Fibroblast of mammary gland (primary cell): ENCODE data around the gene IL1F10.

Experiments used
- DNase-seq: peaks from one replicate; pipeline ENCODE4 v3.0.0-alpha.2; 2010; ENCODE audit warnings: low read depth
- H3K4me3 ChIP-seq: 2 replicates; pipeline ENCODE4 v1.5.1; 2011; ENCODE audit warnings: low read depth, mild to moderate bottlenecking, low read length, moderate library complexity; ENCODE audit not compliant: control insufficient read depth
- CTCF ChIP-seq: conservative IDR thresholded peaks from 2 replicates; pipeline ENCODE4 v1.5.1; 2011; ENCODE audit warnings: low read depth, low read length, inconsistent platforms; ENCODE audit not compliant: control insufficient read depth, insufficient read depth

The IL1F10 gene

DNA sequence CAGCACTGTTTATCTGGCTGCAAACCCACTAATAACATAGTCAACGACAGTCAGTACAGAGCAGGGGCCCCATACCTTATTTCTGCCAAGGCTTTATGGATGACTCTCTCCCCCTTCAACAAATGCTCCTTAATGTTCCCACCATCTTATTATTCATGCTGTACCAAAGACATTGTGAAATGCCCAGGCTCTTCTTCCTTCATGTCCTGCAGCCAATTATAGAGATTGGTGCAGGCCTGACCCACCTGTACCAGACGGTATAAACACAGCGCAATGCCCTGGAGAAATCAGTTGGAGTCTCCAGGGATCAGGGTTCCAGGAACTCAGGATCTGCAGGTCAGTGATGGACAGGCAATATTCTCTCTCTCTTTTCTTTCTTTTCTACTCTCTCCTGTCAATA is at the start of gene IL1F10:
TSS of gene IL1F10 (plus strand) at position 290 of the 400 bp plus-strand sequence. CDS start 4,769 bp downstream, outside the sequence.
- no peak for TF ChIP-seq CTCF
- DNase-seq = no peak
- no peak within 1 kb of the TSS for H3K4me3 ChIP-seq

DNA sequence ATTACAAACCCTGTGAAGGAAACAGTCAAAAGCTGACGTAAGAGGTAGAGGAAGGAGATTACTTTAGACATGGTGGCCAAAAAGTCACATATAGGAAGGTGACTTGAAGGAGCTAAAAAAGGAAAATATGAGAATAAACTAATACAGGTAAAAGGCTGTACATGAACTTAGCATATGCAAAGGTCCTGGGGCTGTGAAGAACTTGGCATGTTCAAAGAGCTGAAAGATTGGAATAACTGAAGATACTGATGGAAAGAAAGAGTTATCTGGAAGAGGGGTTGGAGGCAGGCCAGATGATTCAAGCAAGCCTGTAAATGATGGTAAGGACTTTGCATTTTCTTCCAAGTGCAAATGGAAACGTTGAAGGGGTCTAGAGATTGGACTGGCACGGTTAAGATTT is 49.3 kb upstream of the IL1F10 start:
- DNase-seq = no peak
- no peak overlapping the region for H3K4me3 ChIP-seq
- no peak for TF ChIP-seq CTCF

GRCh38 chr2:113021312-113021711 is 46.5 kb upstream of the IL1F10 start:
- no peak for TF ChIP-seq CTCF
- no peak overlapping the region for H3K4me3 ChIP-seq
- DNase-seq = no peak

DNA sequence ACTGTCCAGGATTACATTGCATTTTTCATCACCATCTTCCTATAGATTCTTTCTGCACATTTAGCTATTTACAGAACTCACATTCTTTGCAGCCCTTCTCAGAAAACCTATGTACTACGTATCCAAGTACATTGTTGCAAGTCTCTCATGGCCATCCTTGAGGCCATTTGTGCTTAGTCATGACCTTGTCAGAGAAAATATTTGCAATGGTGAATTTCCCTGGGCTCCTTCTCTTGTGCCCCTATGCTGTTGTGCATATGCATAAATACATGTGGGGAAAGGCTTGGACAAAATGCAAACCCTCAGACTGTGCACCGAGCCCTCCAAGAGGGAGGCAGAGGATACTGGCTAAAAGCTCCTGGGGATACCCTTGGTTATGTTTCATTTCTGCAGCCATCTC is 43.0 kb upstream of the IL1F10 start:
- TF ChIP-seq CTCF = no peak
- no peak overlapping the region for H3K4me3 ChIP-seq
- no peak for DNase-seq

GRCh38 chr2:113025737-113026136 is 42.0 kb upstream of the IL1F10 start:
- DNase-seq = no peak
- no peak for TF ChIP-seq CTCF

DNA sequence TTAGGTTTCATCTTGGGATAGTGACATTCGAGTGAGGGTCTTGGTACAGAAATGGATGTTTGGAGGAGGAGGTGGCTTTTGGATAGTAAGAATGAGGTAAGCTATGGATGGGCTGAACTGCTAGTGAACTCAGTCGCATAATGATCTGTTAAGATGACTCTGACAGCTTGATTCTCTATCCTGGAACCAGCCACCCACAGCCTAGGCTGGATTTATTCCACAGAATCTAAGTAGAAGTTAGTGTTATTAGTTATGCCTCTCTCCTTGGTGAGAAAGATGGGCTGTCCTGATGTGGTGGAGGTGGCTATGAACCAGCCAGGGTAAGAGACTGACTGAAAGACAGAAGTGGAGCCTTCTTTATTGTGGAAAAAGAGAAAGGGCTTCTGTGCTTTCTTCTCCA is 40.1 kb upstream of the IL1F10 start:
- TF ChIP-seq CTCF = no peak
- DNase-seq = no peak
- H3K4me3 ChIP-seq = no peak overlapping the region

More at GRCh38 chr2:113025737-113026136, 42.0 kb upstream of the IL1F10 start:
- no peak overlapping the region for H3K4me3 ChIP-seq

DNA sequence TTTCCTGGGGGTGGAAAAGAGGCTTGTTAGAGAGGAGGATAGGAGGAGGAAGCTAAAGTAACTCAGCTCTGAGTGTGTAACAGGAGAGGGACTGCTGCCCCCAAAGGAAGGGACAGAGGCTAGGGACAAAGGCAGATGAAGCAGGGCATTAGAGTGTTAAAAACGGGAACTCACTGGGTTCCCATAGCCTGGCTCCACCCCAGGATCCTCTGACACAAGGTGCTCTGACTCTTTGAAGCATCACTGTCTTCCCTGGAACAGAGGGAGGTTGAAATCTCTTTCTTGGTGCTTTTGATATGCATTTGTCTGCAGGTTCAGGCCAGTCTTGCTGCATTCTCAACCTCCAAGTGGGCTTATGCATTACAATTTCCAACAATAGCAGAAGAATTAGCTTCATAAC is 39.7 kb upstream of the IL1F10 start:
- DNase-seq = no peak
- no peak overlapping the region for H3K4me3 ChIP-seq
- no peak for TF ChIP-seq CTCF
